A673 (cell line): ENCODE data around the gene SREBF2.

Experiments used
- EZH2 ChIP-seq: fragments of 200-600 bp; sonication (generic); IDR thresholded peaks from 2 replicates; pipeline ENCODE4 v1.6.1; 2017; ENCODE audit warnings: borderline replicate concordance, low read depth, mild to moderate bottlenecking, mixed read lengths, antibody characterized with exemption, low read length; ENCODE audit not compliant: poor library complexity, severe bottlenecking
- TF ChIP-seq, protein P1 (sequence below): fragments of 300-800, 200-600 bp; sonication (generic); conservative IDR thresholded peaks from 2 replicates; pipeline ENCODE4 v1.5.1; 2017; ENCODE audit warnings: low read depth, mild to moderate bottlenecking, antibody characterized with exemption, low read length, moderate library complexity, mixed read lengths

DNA sequence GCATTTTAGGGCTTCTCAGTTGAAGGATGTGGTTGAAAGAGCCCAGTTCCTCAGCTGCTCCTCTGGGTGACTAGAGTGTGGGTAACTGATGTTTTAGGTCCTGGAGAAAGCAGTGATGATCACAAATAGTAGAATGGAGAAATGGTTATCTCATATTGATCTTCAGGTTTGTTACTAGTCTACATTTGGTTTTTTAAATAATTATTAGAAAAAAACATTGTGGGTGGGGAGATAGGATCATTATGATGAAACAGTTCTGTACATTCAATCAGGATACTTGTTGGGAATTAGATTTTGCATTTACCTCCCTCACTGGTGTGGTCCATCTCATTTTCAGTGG lies 24.9 kb downstream of the SREBF2 start:
- TF ChIP-seq, protein P1, sequence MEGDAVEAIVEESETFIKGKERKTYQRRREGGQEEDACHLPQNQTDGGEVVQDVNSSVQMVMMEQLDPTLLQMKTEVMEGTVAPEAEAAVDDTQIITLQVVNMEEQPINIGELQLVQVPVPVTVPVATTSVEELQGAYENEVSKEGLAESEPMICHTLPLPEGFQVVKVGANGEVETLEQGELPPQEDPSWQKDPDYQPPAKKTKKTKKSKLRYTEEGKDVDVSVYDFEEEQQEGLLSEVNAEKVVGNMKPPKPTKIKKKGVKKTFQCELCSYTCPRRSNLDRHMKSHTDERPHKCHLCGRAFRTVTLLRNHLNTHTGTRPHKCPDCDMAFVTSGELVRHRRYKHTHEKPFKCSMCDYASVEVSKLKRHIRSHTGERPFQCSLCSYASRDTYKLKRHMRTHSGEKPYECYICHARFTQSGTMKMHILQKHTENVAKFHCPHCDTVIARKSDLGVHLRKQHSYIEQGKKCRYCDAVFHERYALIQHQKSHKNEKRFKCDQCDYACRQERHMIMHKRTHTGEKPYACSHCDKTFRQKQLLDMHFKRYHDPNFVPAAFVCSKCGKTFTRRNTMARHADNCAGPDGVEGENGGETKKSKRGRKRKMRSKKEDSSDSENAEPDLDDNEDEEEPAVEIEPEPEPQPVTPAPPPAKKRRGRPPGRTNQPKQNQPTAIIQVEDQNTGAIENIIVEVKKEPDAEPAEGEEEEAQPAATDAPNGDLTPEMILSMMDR: no peak
- no peak for TF ChIP-seq EZH2
